Measurements from ENCODE around the gene ERLEC1. TPM values are rescaled to one million over a fixed set of nuclear protein-coding genes. Genes with fewer than 3 reads are reported as not detected.
"Not testable (repeated sequence)": the region's sequence is repeated elsewhere in the genome, so short reads cannot be mapped to it uniquely, and the experiment has no call there.

ERLEC1 gene
- total RNA-seq, 4 donors from 2014 or later = 26.7 to 53.6 (median 28.9) TPM

DNA sequence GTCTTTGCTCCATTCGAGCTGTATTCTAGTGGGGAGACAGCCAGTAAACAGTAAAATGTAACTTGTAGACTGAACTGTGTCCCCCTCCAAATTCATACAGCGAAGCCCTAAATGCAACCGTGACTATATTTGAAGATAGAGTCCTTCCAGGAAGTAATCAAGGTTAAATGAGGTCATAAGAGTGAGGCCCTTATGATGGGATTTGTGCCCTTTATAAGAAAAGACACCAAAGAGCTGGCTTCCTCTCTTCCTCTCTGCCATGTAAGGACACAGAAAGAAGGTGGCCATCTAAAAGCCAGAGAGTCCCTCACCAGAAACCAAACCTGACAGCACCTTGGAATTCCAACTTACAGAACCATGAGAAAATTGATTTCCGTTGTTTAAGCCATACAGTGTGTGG, 41.5 kb downstream of the ERLEC1 start:
- Histone ChIP-seq H3K4me1 (peaks cover 16 to 23% of the 10 kb centered on the region in 2 donors), H3K27ac (peak overlapping the region; percentile 45 to 76 (median 68)), H3K9me3 (no peaks in the 10 kb centered on the region), H3K4me3 (no peak overlapping the region), H3K27me3 (no peaks in the 10 kb centered on the region), H3K36me3 (no peaks in the 10 kb centered on the region)
- ATAC-seq = no peak
- no peak for DNase-seq
- TF ChIP-seq POLR2A (IDR thresholded peaks at IDR 0.05) = no peak
- TF ChIP-seq, protein P1, sequence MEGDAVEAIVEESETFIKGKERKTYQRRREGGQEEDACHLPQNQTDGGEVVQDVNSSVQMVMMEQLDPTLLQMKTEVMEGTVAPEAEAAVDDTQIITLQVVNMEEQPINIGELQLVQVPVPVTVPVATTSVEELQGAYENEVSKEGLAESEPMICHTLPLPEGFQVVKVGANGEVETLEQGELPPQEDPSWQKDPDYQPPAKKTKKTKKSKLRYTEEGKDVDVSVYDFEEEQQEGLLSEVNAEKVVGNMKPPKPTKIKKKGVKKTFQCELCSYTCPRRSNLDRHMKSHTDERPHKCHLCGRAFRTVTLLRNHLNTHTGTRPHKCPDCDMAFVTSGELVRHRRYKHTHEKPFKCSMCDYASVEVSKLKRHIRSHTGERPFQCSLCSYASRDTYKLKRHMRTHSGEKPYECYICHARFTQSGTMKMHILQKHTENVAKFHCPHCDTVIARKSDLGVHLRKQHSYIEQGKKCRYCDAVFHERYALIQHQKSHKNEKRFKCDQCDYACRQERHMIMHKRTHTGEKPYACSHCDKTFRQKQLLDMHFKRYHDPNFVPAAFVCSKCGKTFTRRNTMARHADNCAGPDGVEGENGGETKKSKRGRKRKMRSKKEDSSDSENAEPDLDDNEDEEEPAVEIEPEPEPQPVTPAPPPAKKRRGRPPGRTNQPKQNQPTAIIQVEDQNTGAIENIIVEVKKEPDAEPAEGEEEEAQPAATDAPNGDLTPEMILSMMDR (IDR thresholded peaks at IDR 0.05 in 4 of 5, conservative IDR thresholded peaks at IDR 0.05 in 1 of 5) = no peak
- intact Hi-C loops (cut with DNase I; ENCODE audit: low total_unique reads) (no loop called here), in situ Hi-C loops (cut with MboI; ENCODE audit: low sequenced_read_pairs in 4 of 4) (no loop called here)

DNA sequence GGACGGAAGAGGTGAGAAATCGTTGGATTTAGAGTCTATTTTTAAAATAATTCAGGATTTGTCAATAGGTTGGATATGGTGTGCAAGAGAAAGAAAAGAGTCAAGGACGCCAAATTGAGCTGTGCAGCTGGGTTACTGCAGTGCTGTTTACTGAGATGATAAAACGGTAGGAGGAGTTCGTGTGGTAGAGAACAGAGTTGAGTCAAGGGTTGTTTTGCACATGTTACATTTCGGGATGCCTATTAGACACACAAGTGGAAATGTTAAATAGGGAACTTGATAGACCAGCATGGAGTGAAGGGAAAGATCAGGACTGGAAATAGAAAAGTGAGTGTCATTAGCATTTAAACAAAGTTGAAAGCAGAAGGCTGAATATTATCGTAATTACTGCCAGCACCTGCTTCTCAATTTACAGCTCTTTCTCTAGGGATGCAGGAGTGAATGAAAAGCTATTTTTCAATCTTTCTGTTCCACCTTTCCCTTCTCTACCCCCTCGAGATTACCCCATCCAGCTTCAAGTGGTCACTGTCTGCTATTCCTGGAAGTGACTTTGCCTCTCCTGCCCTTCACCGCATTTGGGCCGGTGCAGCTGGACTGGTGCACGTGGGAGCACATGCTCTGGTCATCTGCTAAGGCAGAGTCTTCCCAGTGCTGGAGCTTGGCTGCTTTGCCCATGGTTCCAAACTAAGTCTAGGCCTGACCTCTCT, 42.6 kb downstream of the ERLEC1 start:
- H3K4me1 ChIP-seq = peaks cover 16 to 23% of the 10 kb centered on the region in 2 donors
- in situ Hi-C loops (cut with MboI; ENCODE audit: low sequenced_read_pairs in 4 of 4) = no loop called here
- no peak overlapping the region for H3K4me3 ChIP-seq
- H3K9me3 ChIP-seq = no peaks in the 10 kb centered on the region
- intact Hi-C loops (cut with DNase I; ENCODE audit: low total_unique reads) = no loop called here
- DNase-seq = peak; percentile 43 to 71
- no peaks in the 10 kb centered on the region for H3K27me3 ChIP-seq
- peak overlapping the region; percentile 59 to 65 (median 61) for H3K27ac ChIP-seq
- peak; percentile 37 to 55 for ATAC-seq
- TF ChIP-seq, protein P1 (IDR thresholded peaks at IDR 0.05 in 4 of 5, conservative IDR thresholded peaks at IDR 0.05 in 1 of 5) = no peak
- TF ChIP-seq POLR2A (IDR thresholded peaks at IDR 0.05) = no peak
- H3K36me3 ChIP-seq = no peaks in the 10 kb centered on the region

DNA sequence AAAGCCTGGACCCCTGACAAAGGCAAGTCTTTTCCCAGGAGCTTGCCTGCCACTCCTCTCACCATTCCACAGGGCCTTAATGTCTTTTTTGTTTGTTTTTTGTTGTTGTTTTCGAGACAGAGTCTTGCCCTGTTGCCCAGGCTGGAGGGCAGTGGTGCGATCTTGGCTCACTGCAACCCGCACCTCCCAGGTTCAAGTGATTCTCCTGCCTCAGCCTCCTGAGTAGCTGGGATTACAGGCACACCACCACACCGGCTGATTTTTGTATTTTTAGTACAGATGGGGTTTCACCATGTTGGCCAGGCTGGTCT, 43.1 kb downstream of the ERLEC1 start:
- in situ Hi-C loops (cut with MboI; ENCODE audit: low sequenced_read_pairs in 4 of 4); H3K27me3 ChIP-seq; DNase-seq; ATAC-seq; H3K4me3 ChIP-seq; H3K9me3 ChIP-seq; intact Hi-C loops (cut with DNase I; ENCODE audit: low total_unique reads); H3K36me3 ChIP-seq: not testable (repeated sequence)
- peak overlapping the region; percentile 59 to 65 (median 61) for H3K27ac ChIP-seq
- peaks cover 16 to 23% of the 10 kb centered on the region in 2 donors for H3K4me1 ChIP-seq

DNA sequence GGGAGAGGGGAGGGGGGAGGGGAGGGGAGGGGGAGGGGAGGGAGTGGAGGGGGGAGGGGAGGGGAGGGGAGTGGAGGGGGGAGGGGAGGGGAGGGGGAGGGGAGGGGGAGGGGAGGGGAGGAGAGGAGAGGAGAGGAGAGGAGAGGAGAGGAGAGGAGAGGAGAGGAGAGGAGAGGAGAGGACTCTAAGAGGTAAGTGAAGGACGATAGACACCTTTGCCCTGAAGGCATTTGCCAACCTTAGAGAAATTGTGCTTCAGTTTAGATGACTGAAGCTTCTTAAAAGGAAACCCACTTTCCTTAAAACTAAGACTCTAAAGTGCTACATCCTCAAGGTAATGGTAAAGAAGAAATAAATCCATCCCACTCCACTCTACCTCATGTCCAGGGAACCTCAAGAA, 53.7 kb downstream of the ERLEC1 start:
- Histone ChIP-seq H3K27ac (no peak overlapping the region), H3K36me3 (no peaks in the 10 kb centered on the region), H3K4me3 (no peak overlapping the region), H3K27me3 (no peaks in the 10 kb centered on the region), H3K9me3 (no peaks in the 10 kb centered on the region), H3K4me1 (peaks cover 7 to 10% of the 10 kb centered on the region in 2 donors)
- ATAC-seq (no peak), DNase-seq (no peak)
- TF ChIP-seq, protein P1 (IDR thresholded peaks at IDR 0.05 in 4 of 5, conservative IDR thresholded peaks at IDR 0.05 in 1 of 5) = no peak
- TF ChIP-seq POLR2A (IDR thresholded peaks at IDR 0.05) = no peak
- intact Hi-C loops (cut with DNase I; ENCODE audit: low total_unique reads) (no loop called here), in situ Hi-C loops (cut with MboI; ENCODE audit: low sequenced_read_pairs in 4 of 4) (no loop called here)

DNA sequence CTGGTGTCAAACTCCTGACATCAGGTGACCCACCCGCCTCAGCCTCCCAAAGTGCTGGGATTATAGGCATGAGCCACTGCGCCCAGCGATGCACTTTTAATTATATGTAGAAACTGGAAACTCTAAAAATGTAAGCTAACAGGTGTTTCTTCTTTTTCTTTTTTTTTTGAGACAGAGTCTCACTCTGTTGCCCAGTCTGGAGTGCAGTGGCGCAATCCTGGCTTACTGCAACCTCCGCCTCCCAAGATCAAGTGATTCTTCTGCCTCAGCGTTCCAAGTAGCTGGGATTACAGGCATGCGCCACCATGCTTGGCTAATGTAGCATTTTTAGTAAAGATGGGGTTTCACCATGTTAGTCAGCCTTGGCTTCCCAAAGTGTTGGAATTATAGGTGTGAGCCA, 54.8 kb downstream of the ERLEC1 start:
- H3K4me3 ChIP-seq; H3K27me3 ChIP-seq; H3K4me1 ChIP-seq; ATAC-seq; H3K27ac ChIP-seq; in situ Hi-C loops (cut with MboI; ENCODE audit: low sequenced_read_pairs in 4 of 4); H3K36me3 ChIP-seq; H3K9me3 ChIP-seq; intact Hi-C loops (cut with DNase I; ENCODE audit: low total_unique reads); DNase-seq: not testable (repeated sequence)

DNA sequence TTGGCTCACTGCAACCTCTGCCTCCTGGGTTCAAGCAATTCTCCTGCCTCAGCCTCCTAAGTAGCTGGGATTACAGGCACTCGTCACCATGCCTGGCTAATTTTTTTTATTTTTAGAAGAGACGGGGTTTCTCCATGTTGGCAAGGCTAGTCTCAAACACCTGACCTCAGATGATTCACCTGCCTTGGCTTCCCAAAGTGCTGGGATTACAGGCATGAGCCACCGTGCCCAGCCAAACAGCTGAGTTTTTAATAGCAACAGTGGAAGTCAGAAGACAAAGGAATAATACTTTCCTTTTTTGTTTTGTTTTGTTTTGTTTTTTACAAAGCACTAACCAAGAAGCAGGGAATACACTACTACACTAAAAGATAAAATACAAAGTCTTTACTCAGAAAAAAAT, 56.0 kb downstream of the ERLEC1 start:
- peak overlapping the region in 2 of 4 donors; percentile 22 to 68 for H3K27ac ChIP-seq
- DNase-seq = peak; percentile 47 to 67
- in situ Hi-C loops (cut with MboI; ENCODE audit: low sequenced_read_pairs in 4 of 4) = no loop called here
- TF ChIP-seq, protein P1 (IDR thresholded peaks at IDR 0.05 in 4 of 5, conservative IDR thresholded peaks at IDR 0.05 in 1 of 5) = no peak
- no peak for TF ChIP-seq POLR2A (IDR thresholded peaks at IDR 0.05)
- peak; percentile 60 to 67 for ATAC-seq
- no peak overlapping the region for H3K4me3 ChIP-seq
- intact Hi-C loops (cut with DNase I; ENCODE audit: low total_unique reads) = no loop called here
- no peaks in the 10 kb centered on the region for H3K36me3 ChIP-seq
- no peaks in the 10 kb centered on the region for H3K9me3 ChIP-seq
- peaks cover 7 to 10% of the 10 kb centered on the region in 2 donors for H3K4me1 ChIP-seq
- H3K27me3 ChIP-seq = no peaks in the 10 kb centered on the region
